Myocyte (in vitro differentiated cells): ENCODE data around the gene LLPH. TPM values are rescaled to one million over a fixed set of nuclear protein-coding genes. Genes with fewer than 3 reads are reported as not detected.

Experiments used
- DNase-seq: peaks from one replicate; pipeline ENCODE4 v3.0.0-alpha.2; 2012; ENCODE audit warnings: low read depth
- total RNA-seq: library from RNA; depleted of rRNA; stranded (reverse); fragments of >200 nt; gene quantifications from 2 replicates; pipeline ENCODE4 v1.2.3, GENCODE V29; 2014

Gene LLPH
- total RNA-seq, 1 donor from 2014 or later: 19.0 TPM

- peak; percentile 31 for DNase-seq
Measured at GRCh38 chr12:66092559-66093269, 37.8 kb downstream of the LLPH start.

- no peak for DNase-seq
Measured at GRCh38 chr12:66090157-66090556, 40.4 kb downstream of the LLPH start.

GRCh38 chr12:66087365-66087943, 43.1 kb downstream of the LLPH start:
- DNase-seq: peak; percentile 87

GRCh38 chr12:66085998-66086397, 44.6 kb downstream of the LLPH start:
- no peak for DNase-seq

- no peak for DNase-seq
Measured at GRCh38 chr12:66085213-66085612, 45.3 kb downstream of the LLPH start.

- DNase-seq: no peak
Measured at GRCh38 chr12:66083766-66084165, 46.8 kb downstream of the LLPH start.

- DNase-seq: no peak
Measured at GRCh38 chr12:66082744-66083143, 47.8 kb downstream of the LLPH start.

GRCh38 chr12:66080791-66081190, 49.8 kb downstream of the LLPH start:
- DNase-seq: no peak

- no peak for DNase-seq
Measured at GRCh38 chr12:66077542-66077941, 53.0 kb downstream of the LLPH start.

- no peak for DNase-seq
Measured at GRCh38 chr12:66074561-66074960, 56.0 kb downstream of the LLPH start.

GRCh38 chr12:66072566-66072965, 58.0 kb downstream of the LLPH start:
- DNase-seq: no peak

- no peak for DNase-seq
Measured at GRCh38 chr12:66072135-66072534, 58.4 kb downstream of the LLPH start.

- no peak for DNase-seq
Measured at GRCh38 chr12:66071549-66071948, 59.0 kb downstream of the LLPH start.

- no peak for DNase-seq
Measured at GRCh38 chr12:66070378-66071120, 60.0 kb downstream of the LLPH start.

- DNase-seq: no peak
Measured at GRCh38 chr12:66066929-66067523, 63.5 kb downstream of the LLPH start.

Other genes with a start within 250 kb of the LLPH start
- gene TMBIM4, start 39.2 kb upstream of the LLPH start, total RNA-seq: 95.8 and 115 TPM in 2 replicates
- 0.32 TPM in 1 of 2 replicates, not detected in the other for gene IRAK3, start 58.5 kb upstream of the LLPH start, total RNA-seq
- gene HELB, start 171.7 kb upstream of the LLPH start, total RNA-seq: 0.99 and 1.5 TPM in 2 replicates